ENCODE data around the gene SH3D21. TPM values are rescaled to one million over a fixed set of nuclear protein-coding genes. Genes with fewer than 3 reads are reported as not detected.

Gene SH3D21
- total and polyA plus RNA-seq, 2 of the 8 experiments (the other 6 are each of a cell fraction or from before 2014, with no cell fraction given), result 3.4 to 8.6 TPM

GRCh38 chr1:36286802-36287201 lies 19.4 kb upstream of the SH3D21 start:
- no peak overlapping the region for H3K18ac ChIP-seq (ENCODE audit: extremely low read depth, low read length)
- no peak overlapping the region for H3K4me2 ChIP-seq (ENCODE audit: insufficient read depth in 1 of 2, low read depth in 2 of 2, low read length in 2 of 2)
- H3K9me3 ChIP-seq (ENCODE audit: insufficient read depth in 2 of 2, low read depth in 1 of 2, low read length in 1 of 2), result no peaks in the 10 kb centered on the region
- no peak overlapping the region for H4K5ac ChIP-seq (ENCODE audit: insufficient read length, low read depth, low read length)
- DNase-seq (ENCODE audit: low read depth in 1 of 2, low spot score in 2 of 2) (no peak), FAIRE-seq (no peak)
- H3K4me3 ChIP-seq (ENCODE audit: extremely low read depth in 1 of 4, insufficient read depth in 2 of 4, low read depth in 3 of 4, low read length in 4 of 4), result no peak overlapping the region
- 93% methylated on average over 13 of the region's 13 CpGs; no CpG with 5 or more reads in 1 of the 2 experiments for WGBS, 2 experiments (ENCODE audit: extremely low coverage in 1 of 2, insufficient coverage in 1 of 2, insufficient read length in 1 of 2, insufficient replicate concordance in 2 of 2, low coverage in 1 of 2, low lambda C conversion rate in 2 of 2, missing lambda C conversion rate in 1 of 2)
- H3K79me2 ChIP-seq (ENCODE audit: control insufficient read depth in 1 of 2, insufficient read depth in 2 of 2, low read length in 2 of 2), result peaks cover 0 to 19% of the 10 kb centered on the region in 2 experiments; a peak in 1 of 4 replicates
- H3K36me3 ChIP-seq (ENCODE audit: control insufficient read depth in 2 of 4, insufficient read depth in 4 of 4, low read length in 3 of 4), result peaks cover 30 to 75% (median 64%) of the 10 kb centered on the region in 4 experiments
- ChIA-PET CTCF (ENCODE audit: partially characterized antibody) (interaction anchor here (0.7 to 3.8 kb wide), 11 partner anchors 9 to 187 kb away, joined by 3 to 68 read pairs (median 7); partner anchors contain the start of genes SH3D21 and TRAPPC3), POLR2A (ENCODE audit: partially characterized antibody) (interaction anchor here (0.6 kb wide), 1 partner anchor 29 kb away, joined by 4 read pairs; no protein-coding TSS in a partner anchor)
- H3K23me2 ChIP-seq (ENCODE audit: low read depth, low read length), result no peaks in the 10 kb centered on the region
- no peak overlapping the region; the same call in 1 of the 2 replicates for H4K8ac ChIP-seq (ENCODE audit: extremely low read depth, insufficient read depth, low read length)
- H4K20me1 ChIP-seq (replicated peaks in 1 of 2; ENCODE audit: control insufficient read depth in 1 of 2, insufficient read depth in 2 of 2, low read length in 2 of 2), result peaks cover 4 to 9% of the 10 kb centered on the region in 2 experiments
- H2BK12ac ChIP-seq (ENCODE audit: low read depth, low read length), result no peak overlapping the region
- no peak overlapping the region for H2AFZ ChIP-seq (ENCODE audit: low read length)
- no peak overlapping the region for H2AK5ac ChIP-seq (ENCODE audit: low read depth, low read length)
- H3K4me1 ChIP-seq (replicated peaks in 1 of 4; ENCODE audit: control insufficient read depth in 3 of 4, insufficient read depth in 4 of 4, low read length in 3 of 4), result no peaks in the 10 kb centered on the region
- H3K23ac ChIP-seq (ENCODE audit: insufficient read length), result no peak overlapping the region
- no peak overlapping the region for H2BK15ac ChIP-seq (ENCODE audit: low read length)
- H3K27ac ChIP-seq (ENCODE audit: low read depth, low read length), result no peak overlapping the region
- no peak overlapping the region for H3K56ac ChIP-seq (replicated peaks; ENCODE audit: insufficient read length, low read depth, low read length)
- H3K9ac ChIP-seq (replicated peaks in 1 of 4; ENCODE audit: extremely low read depth in 1 of 4, low read depth in 3 of 4, low read length in 3 of 4), result no peak overlapping the region
- no peak overlapping the region for H2BK120ac ChIP-seq (replicated peaks; ENCODE audit: low read depth, low read length)
- H4K91ac ChIP-seq (replicated peaks; ENCODE audit: insufficient read length, low read length), result no peak overlapping the region
- H3K79me1 ChIP-seq (ENCODE audit: low read depth, low read length), result no peaks in the 10 kb centered on the region; the same call in 1 of the 2 replicates
- H2BK5ac ChIP-seq (ENCODE audit: low read depth, low read length), result no peak overlapping the region
- H3K14ac ChIP-seq (ENCODE audit: insufficient read length), result no peak overlapping the region
- no peak overlapping the region for H3K4ac ChIP-seq (replicated peaks; ENCODE audit: insufficient read length, low read depth, low read length)
- no peak overlapping the region for H2BK20ac ChIP-seq (ENCODE audit: low read length)
- H3K27me3 ChIP-seq (replicated peaks in 1 of 4; ENCODE audit: control insufficient read depth in 3 of 4, extremely low read depth in 1 of 4, insufficient read depth in 3 of 4, low read length in 3 of 4), result no peaks in the 10 kb centered on the region
- TF ChIP-seq JUN (IDR thresholded peaks at IDR 0.05; ENCODE audit: low read depth, low read length), result no peak
- TF ChIP-seq BCL11A (IDR thresholded peaks at IDR 0.05; ENCODE audit: low read depth in 2 of 2, low read length in 2 of 2), result no peak
- TF ChIP-seq KDM4A (IDR thresholded peaks at IDR 0.05; ENCODE audit: low read depth, low read length, severe bottlenecking), result no peak
- TF ChIP-seq GTF2F1 (IDR thresholded peaks at IDR 0.05; ENCODE audit: borderline replicate concordance, low read depth, low read length), result no peak
- TF ChIP-seq PHF8 (conservative IDR thresholded peaks at IDR 0.05; ENCODE audit: low read depth, low read length), result no peak
- no peak for TF ChIP-seq SIRT6 (IDR thresholded peaks at IDR 0.05; ENCODE audit: low read length)
- no peak for TF ChIP-seq BRCA1 (IDR thresholded peaks at IDR 0.05; ENCODE audit: low read depth, low read length)
- no peak for TF ChIP-seq RFX5 (IDR thresholded peaks at IDR 0.05; ENCODE audit: borderline replicate concordance, low read depth, low read length)
- no peak for TF ChIP-seq SP1 (IDR thresholded peaks at IDR 0.05; ENCODE audit: low read depth, low read length)
- no peak for TF ChIP-seq HDAC2 (IDR thresholded peaks at IDR 0.05; ENCODE audit: borderline replicate concordance in 1 of 2, low read depth in 2 of 2, low read length in 2 of 2)
- no peak for TF ChIP-seq SAP30 (IDR thresholded peaks at IDR 0.05; ENCODE audit: insufficient read depth, insufficient replicate concordance, low read length)
- no peak for TF ChIP-seq POLR2AphosphoS5 (IDR thresholded peaks at IDR 0.05; ENCODE audit: low read depth, low read length)
- TF ChIP-seq YY1 (IDR thresholded peaks at IDR 0.05; ENCODE audit: low read depth, low read length), result no peak
